ENCODE measurements around the gene ZNF609.

GRCh38 chr15:64690008-64690407, 229.6 kb downstream of the ZNF609 start:
- TF ChIP-seq CTCF (IDR thresholded peaks at IDR 0.05) (no peak), POLR2A (IDR thresholded peaks at IDR 0.05) (no peak)
